K562 (cell line): ENCODE measurements around the gene RXRA. TPM values are rescaled to one million over a fixed set of nuclear protein-coding genes. Genes with fewer than 3 reads are reported as not detected.

Source experiments
- ATAC-seq: fragments of 200-7000 bp; cut with Tn5 transposase; 3 replicates; pipeline ENCODE4 v1.9.1; 2020; ENCODE audit warnings: moderate library complexity
- BruUV-seq: library from RNA; stranded (reverse); fragments of 400-500 nt; replicated peaks from 2 replicates; lab custom pipeline; 2021; lab: Mats Ljungman, UMichigan
- CTCF ChIA-PET: fragments of 300-600 bp; formaldehyde crosslinking; extraction: SDS; loops from one replicate; lab custom pipeline; 2021; ENCODE audit warnings: low intra/inter-chr PET ratio; lab: Yijun Ruan, JAX
- POLR2A ChIA-PET: fragments of 300-600, 350-650 bp; sonication (Branson Sonifier 250); formaldehyde crosslinking; extraction: SDS; loops from one replicate; lab custom pipeline; 2021; ENCODE audit warnings: antibody characterized with exemption, inconsistent platforms; lab: Yijun Ruan, JAX
- DNase-seq, 4 experiments: peaks; one replicate each; pipeline versions ENCODE4 v3.0.0 to v3.0.0-alpha.2; 2011 to 2018; ENCODE audit warnings: low spot score in 3 of 4, mixed read lengths in 3 of 4; ENCODE audit errors: extremely low read depth in 1 of 4
- FAIRE-seq: peaks from 2 replicates; lab custom pipeline; 2011; peaks lifted over from hg19 to GRCh38; lab: Jason Lieb, UNC
- H2AFZ ChIP-seq: 2 replicates; pipeline ENCODE4 v1.6.0; 2011; ENCODE audit warnings: low read depth, low read length, control low read depth, inconsistent platforms
- H3K27ac ChIP-seq: fragments of 200-600 bp; 3 replicates; pipeline ENCODE4 v1.8.0; 2011; ENCODE audit warnings: low read depth, mild to moderate bottlenecking, control low read depth, inconsistent platforms, low read length, moderate library complexity, mixed read lengths; ENCODE audit errors: extremely low read depth
- H3K27me3 ChIP-seq, 2 experiments: fragments of 300-600 bp in 1 of 2; 2 replicates in 1 of 2; 3 replicates in 1 of 2; pipeline versions ENCODE4 v1.6.0 to v1.8.0; 2011; ENCODE audit warnings: inconsistent platforms in 2 of 2, low read length in 2 of 2, mild to moderate bottlenecking in 1 of 2, mixed read lengths in 1 of 2, moderate library complexity in 1 of 2; ENCODE audit not compliant: control insufficient read depth in 2 of 2, insufficient read depth in 2 of 2
- H3K36me3 ChIP-seq: fragments of 300-600 bp; 3 replicates; pipeline ENCODE4 v1.8.0; 2011; ENCODE audit warnings: mild to moderate bottlenecking, low read length, inconsistent platforms; ENCODE audit not compliant: control insufficient read depth, insufficient read depth
- H3K4me1 ChIP-seq, 2 experiments: fragments of 200-600 bp in 1 of 2; replicated peaks in 1 of 2; 2 replicates in 1 of 2; 3 replicates in 1 of 2; pipeline versions ENCODE4 v1.5.1 to v1.8.0; 2011; ENCODE audit warnings: inconsistent platforms in 2 of 2, low read length in 2 of 2, mild to moderate bottlenecking in 1 of 2, mixed read lengths in 1 of 2, moderate library complexity in 1 of 2; ENCODE audit not compliant: control insufficient read depth in 2 of 2, insufficient read depth in 2 of 2
- H3K4me2 ChIP-seq: 2 replicates; pipeline ENCODE4 v1.6.1; 2011; ENCODE audit warnings: low read length, control low read depth, inconsistent platforms, mixed read lengths; ENCODE audit not compliant: insufficient read depth
- H3K4me3 ChIP-seq: fragments of 200-600 bp; sonication (generic), shearing (Covaris generic); 2 replicates; pipeline ENCODE4 v1.5.1; 2016; ENCODE audit warnings: control low read depth, inconsistent platforms
- H3K79me2 ChIP-seq: fragments of 200-600 bp; 3 replicates; pipeline ENCODE4 v1.8.0; 2011; ENCODE audit warnings: low read length, inconsistent platforms; ENCODE audit not compliant: control insufficient read depth, insufficient read depth
- H3K9ac ChIP-seq, 2 experiments: 2 replicates each; pipeline versions ENCODE4 v1.6.0 to v1.6.1; 2011; ENCODE audit warnings: low read depth in 2 of 2, low read length in 2 of 2, control low read depth in 1 of 2, inconsistent platforms in 1 of 2, mild to moderate bottlenecking in 1 of 2, mixed read lengths in 1 of 2; ENCODE audit not compliant: insufficient read depth in 1 of 2
- H3K9me1 ChIP-seq: one replicate; pipeline ENCODE4 v1.6.0; 2011; ENCODE audit warnings: inconsistent platforms, mild to moderate bottlenecking, low read length, moderate library complexity; ENCODE audit not compliant: control insufficient read depth, insufficient read depth
- H3K9me3 ChIP-seq: replicated peaks from 2 replicates; pipeline ENCODE4 v1.5.1; 2011; ENCODE audit warnings: low read depth, low read length, inconsistent platforms; ENCODE audit not compliant: control insufficient read depth, insufficient read depth
- H4K20me1 ChIP-seq: replicated peaks from 2 replicates; pipeline ENCODE4 v1.6.1; 2011; ENCODE audit warnings: low read length, inconsistent platforms, mixed read lengths; ENCODE audit not compliant: control insufficient read depth, insufficient read depth
- BRD9 ChIP-seq: fragments of 450-650 bp; IDR thresholded peaks from 2 replicates; pipeline ENCODE4 v1.6.1; 2018; ENCODE audit warnings: low read depth; ENCODE audit not compliant: partially characterized antibody
- EP400 ChIP-seq: fragments of 450-650 bp; IDR thresholded peaks from 2 replicates; pipeline ENCODE4 v1.6.1; 2017; ENCODE audit warnings: antibody characterized with exemption, mild to moderate bottlenecking, moderate library complexity
- HMG20A ChIP-seq: fragments of 450-650 bp; formaldehyde crosslinking; conservative IDR thresholded peaks from 2 replicates; pipeline ENCODE4 v1.4.0; 2020; ENCODE audit warnings: mild to moderate bottlenecking, mixed read lengths
- KDM2B ChIP-seq: fragments of 250-450 bp; sonication (Bioruptor Pico); IDR thresholded peaks from 2 replicates; pipeline ENCODE4 v1.8.0; 2021; ENCODE audit warnings: mild to moderate bottlenecking, moderate library complexity
- SNIP1 ChIP-seq: fragments of 450-650 bp; IDR thresholded peaks from 2 replicates; pipeline ENCODE4 v1.7.1; 2017; ENCODE audit warnings: low read depth, mild to moderate bottlenecking
- TBP ChIP-seq: optimal IDR thresholded peaks from 2 replicates; pipeline ENCODE3; 2011; ENCODE audit warnings: low read depth, low read length, improper control_type of control experiment
- ZNF431 ChIP-seq: sonication (generic); formaldehyde crosslinking; IDR thresholded peaks from 2 replicates; pipeline ENCODE4 v1.8.0; 2022; ENCODE audit warnings: mild to moderate bottlenecking, missing genetic modification reagents
- WGBS: fragments of 100-300 bp; shearing (Covaris generic); methylation state at CpG from one replicate; pipeline ENCODE4 v1.1.6; 2016; ENCODE audit warnings: low coverage, mixed read lengths; ENCODE audit not compliant: insufficient coverage; ENCODE audit errors: missing lambda C conversion rate; 5-methylcytosine and 5-hydroxymethylcytosine counted together
- in situ Hi-C: fragments of 300-500 bp; cut with MboI; formaldehyde crosslinking; loops from 4 replicates; pipeline ENCODE4 v1.15.0; 2018; ENCODE audit warnings: inconsistent platforms, mixed read lengths
- intact Hi-C: fragments of 100-400 bp; cut with micrococcal nuclease; formaldehyde crosslinking; loops from 2 replicates; pipeline ENCODE4 v1.14.2; 2022
- polyA plus RNA-seq, 8 experiments: library from polyadenylated mRNA; depleted of rRNA in 4 of 8; stranded (reverse) in 5 of 8; unstranded in 3 of 8; fragments of >200 nt; fragmentation: Nextera tagmentation in 2 of 8; fragmentation: Illumina TruSeq in 1 of 8; extraction: Ambion mirVana in 2 of 8; extraction: Trizol in 1 of 8; gene quantifications; 2 replicates each; pipeline versions ENCODE4 v1.2.1 to v1.2.3, GENCODE V29; 2011 to 2014; ENCODE audit warnings: inconsistent platforms in 1 of 8, missing spikeins in 1 of 8
- total RNA-seq, 7 experiments: library from RNA; depleted of rRNA in 6 of 7; stranded (reverse); fragments of >200 nt in 6 of 7; fragmentation: Illumina TruSeq in 2 of 7; extraction: Trizol in 2 of 7; gene quantifications; 2 replicates each; pipeline versions ENCODE4 v1.2.1 to v1.2.3, GENCODE V29; 2011 to 2021; ENCODE audit warnings: low replicate concordance in 1 of 7
- TF ChIP-seq, protein P1 (sequence below), 2 experiments: fragments of 450-650 bp in 1 of 2; sonication (generic) in 1 of 2; formaldehyde crosslinking in 1 of 2; IDR thresholded peaks; 2 replicates each; pipeline versions ENCODE4 v1.7.1 to v1.9.0; 2016 to 2022; ENCODE audit warnings: inconsistent platforms in 1 of 2, mild to moderate bottlenecking in 1 of 2, missing genetic modification reagents in 1 of 2

Gene RXRA
- total and polyA plus RNA-seq, 9 of the 15 experiments (the other 6 are each of a cell fraction or from before 2014, with no cell fraction given), result 0.35 to 23.6 (median 4.6) TPM

DNA sequence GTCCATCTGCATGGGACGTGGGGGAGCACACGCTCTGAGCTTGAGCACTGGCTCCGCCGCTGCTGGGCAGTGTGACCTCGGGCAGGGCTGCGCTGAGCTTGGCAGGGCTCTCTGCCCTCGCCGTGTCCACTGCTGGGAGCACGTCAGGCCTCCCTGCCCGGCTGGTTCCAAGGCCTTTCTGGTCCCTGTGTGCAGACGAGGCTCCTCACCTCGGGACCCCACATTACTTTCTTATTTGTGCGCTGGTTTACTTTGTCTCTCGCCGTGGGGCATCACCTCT is 43.9 kb downstream of the RXRA start:
- peaks cover 16% of the 10 kb centered on the region for H3K79me2 ChIP-seq
- H4K20me1 ChIP-seq, result peaks cover 79% of the 10 kb centered on the region
- intact Hi-C loops (no loop called here), in situ Hi-C loops (no loop called here)
- no peak for FAIRE-seq
- CTCF ChIA-PET, result no interaction called here
- peaks cover 5 to 92% of the 10 kb centered on the region in 2 experiments; a peak in 3 of 5 replicates for H3K4me1 ChIP-seq
- H3K9ac ChIP-seq, result peak overlapping the region in 1 of 2 experiments; percentile 43; a peak in 2 of 4 replicates
- no peaks in the 10 kb centered on the region for H3K9me3 ChIP-seq
- H3K4me3 ChIP-seq, result no peak overlapping the region
- no peak for ATAC-seq
- no peaks in the 10 kb centered on the region for H3K36me3 ChIP-seq
- POLR2A ChIA-PET, result interaction anchor here (0.8 kb wide), 1 partner anchor 12 kb away, joined by 3 read pairs; no protein-coding TSS in a partner anchor
- no peaks in the 10 kb centered on the region for H3K27me3 ChIP-seq
- H3K27ac ChIP-seq, result no peak overlapping the region
- no peak for DNase-seq
- no peaks in the 10 kb centered on the region for H3K9me1 ChIP-seq
- 81% methylated on average over 14 of the region's 15 CpGs for WGBS
- TF ChIP-seq EP400, result no peak
- no peak for TF ChIP-seq ZNF431 (CRISPR knock-in tag)
- no peak for TF ChIP-seq KDM2B (CRISPR knock-in tag)
- TF ChIP-seq SNIP1, result no peak
- no peak for TF ChIP-seq BRD9
- no peak for TF ChIP-seq HMG20A (CRISPR knock-in tag)
- BruUV-seq, result no TSS peak
- no peak overlapping the region for H2AFZ ChIP-seq
- no peak overlapping the region for H3K4me2 ChIP-seq

DNA sequence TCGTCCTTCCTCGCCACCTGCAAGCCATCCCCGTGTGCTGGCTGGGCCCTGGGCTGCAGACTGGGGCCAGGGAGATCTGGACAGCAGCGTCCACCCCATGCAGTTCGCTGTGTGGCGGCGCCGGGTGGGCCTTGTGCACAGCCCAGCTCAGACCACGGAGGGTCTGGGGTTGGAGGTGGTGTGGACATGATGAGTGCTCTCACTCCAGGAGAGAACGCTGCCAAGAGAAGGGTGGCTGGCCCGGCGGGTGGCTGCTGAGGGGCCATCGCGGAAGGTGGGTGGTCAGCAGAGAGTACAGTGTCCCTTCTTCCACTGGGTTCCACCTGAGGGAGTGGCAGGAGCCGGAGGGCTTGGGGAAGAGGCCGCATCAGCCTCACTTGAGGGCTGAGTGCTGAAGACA is 44.4 kb downstream of the RXRA start:
- no peaks in the 10 kb centered on the region for H3K36me3 ChIP-seq
- H2AFZ ChIP-seq, result no peak overlapping the region
- H3K9me1 ChIP-seq, result no peaks in the 10 kb centered on the region
- CTCF ChIA-PET, result no interaction called here
- ATAC-seq (no peak), DNase-seq (no peak), FAIRE-seq (no peak)
- no peaks in the 10 kb centered on the region for H3K27me3 ChIP-seq
- no peak overlapping the region for H3K27ac ChIP-seq
- peaks cover 19% of the 10 kb centered on the region for H3K79me2 ChIP-seq
- intact Hi-C loops (no loop called here), in situ Hi-C loops (no loop called here)
- 0 out of 4 replicates have a peak overlapping the region, but pooled peaks of 1 of the 2 experiments have one; percentile 43 for H3K9ac ChIP-seq
- H4K20me1 ChIP-seq, result peaks cover 79% of the 10 kb centered on the region
- 79% methylated on average over 11 of the region's 16 CpGs for WGBS
- no peak overlapping the region for H3K4me2 ChIP-seq
- peaks cover 5 to 92% of the 10 kb centered on the region in 2 experiments; a peak in 3 of 5 replicates for H3K4me1 ChIP-seq
- no peaks in the 10 kb centered on the region for H3K9me3 ChIP-seq
- POLR2A ChIA-PET, result no interaction called here
- H3K4me3 ChIP-seq, result no peak overlapping the region
- no TSS peak for BruUV-seq
- no peak for TF ChIP-seq TBP
- TF ChIP-seq, protein P1, sequence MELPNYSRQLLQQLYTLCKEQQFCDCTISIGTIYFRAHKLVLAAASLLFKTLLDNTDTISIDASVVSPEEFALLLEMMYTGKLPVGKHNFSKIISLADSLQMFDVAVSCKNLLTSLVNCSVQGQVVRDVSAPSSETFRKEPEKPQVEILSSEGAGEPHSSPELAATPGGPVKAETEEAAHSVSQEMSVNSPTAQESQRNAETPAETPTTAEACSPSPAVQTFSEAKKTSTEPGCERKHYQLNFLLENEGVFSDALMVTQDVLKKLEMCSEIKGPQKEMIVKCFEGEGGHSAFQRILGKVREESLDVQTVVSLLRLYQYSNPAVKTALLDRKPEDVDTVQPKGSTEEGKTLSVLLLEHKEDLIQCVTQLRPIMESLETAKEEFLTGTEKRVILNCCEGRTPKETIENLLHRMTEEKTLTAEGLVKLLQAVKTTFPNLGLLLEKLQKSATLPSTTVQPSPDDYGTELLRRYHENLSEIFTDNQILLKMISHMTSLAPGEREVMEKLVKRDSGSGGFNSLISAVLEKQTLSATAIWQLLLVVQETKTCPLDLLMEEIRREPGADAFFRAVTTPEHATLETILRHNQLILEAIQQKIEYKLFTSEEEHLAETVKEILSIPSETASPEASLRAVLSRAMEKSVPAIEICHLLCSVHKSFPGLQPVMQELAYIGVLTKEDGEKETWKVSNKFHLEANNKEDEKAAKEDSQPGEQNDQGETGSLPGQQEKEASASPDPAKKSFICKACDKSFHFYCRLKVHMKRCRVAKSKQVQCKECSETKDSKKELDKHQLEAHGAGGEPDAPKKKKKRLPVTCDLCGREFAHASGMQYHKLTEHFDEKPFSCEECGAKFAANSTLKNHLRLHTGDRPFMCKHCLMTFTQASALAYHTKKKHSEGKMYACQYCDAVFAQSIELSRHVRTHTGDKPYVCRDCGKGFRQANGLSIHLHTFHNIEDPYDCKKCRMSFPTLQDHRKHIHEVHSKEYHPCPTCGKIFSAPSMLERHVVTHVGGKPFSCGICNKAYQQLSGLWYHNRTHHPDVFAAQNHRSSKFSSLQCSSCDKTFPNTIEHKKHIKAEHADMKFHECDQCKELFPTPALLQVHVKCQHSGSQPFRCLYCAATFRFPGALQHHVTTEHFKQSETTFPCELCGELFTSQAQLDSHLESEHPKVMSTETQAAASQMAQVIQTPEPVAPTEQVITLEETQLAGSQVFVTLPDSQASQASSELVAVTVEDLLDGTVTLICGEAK (IDR thresholded peaks at IDR 0.05), result no peak
- TF ChIP-seq, protein P1 (CRISPR knock-in tag; IDR thresholded peaks at IDR 0.05), result no peak
